22Rv1 (cell line): ENCODE data around the gene PACRG.

ENCODE experiments used
- H3K27ac ChIP-seq: fragments of 450-650 bp; 2 replicates; pipeline ENCODE4 v1.5.1; 2017
- CTCF ChIP-seq: fragments of 450-650 bp; IDR thresholded peaks from 2 replicates; pipeline ENCODE4 v1.5.1; 2017; ENCODE audit warnings: mild to moderate bottlenecking
- ZFX ChIP-seq: fragments of 450-650 bp; IDR thresholded peaks from 2 replicates; pipeline ENCODE4 v1.6.1; 2017; ENCODE audit warnings: antibody characterized with exemption, borderline replicate concordance

PACRG gene

DNA sequence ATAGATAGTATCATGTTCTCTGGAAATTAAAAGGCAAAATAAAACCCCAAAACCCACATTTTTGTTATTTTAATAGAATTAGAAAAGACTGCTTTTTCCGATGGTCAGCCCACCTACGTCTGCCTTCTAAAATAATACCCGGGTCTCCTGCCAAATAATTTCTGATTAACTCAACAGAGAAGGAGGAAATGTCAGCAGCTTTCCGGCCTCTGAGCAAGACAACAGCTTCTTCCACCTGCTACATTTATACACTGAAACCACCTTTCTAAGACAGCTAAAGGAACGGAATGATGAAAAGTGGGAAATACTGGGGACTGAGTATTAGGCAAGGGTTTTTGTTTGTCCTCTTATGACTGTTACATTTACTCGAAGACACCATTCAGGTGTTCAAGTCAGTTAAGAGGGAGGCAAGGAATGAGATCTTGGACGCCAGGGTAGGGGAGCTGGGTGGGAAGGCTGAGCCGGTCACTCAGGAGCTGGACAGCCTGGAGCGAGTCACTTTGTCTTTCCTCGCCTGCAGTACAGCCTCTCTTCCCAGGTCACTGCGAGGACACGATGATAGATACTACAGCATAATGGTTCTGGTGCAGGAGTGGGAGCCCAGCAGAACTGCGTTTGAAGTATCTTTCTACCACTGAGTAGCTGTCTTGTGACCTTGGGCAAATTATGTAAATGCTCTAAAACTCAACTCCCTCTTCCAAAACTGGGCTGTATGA, 590.5 kb downstream of the PACRG start:
- TF ChIP-seq CTCF: no peak
- no peak for TF ChIP-seq ZFX
- H3K27ac ChIP-seq: no peak overlapping the region

DNA sequence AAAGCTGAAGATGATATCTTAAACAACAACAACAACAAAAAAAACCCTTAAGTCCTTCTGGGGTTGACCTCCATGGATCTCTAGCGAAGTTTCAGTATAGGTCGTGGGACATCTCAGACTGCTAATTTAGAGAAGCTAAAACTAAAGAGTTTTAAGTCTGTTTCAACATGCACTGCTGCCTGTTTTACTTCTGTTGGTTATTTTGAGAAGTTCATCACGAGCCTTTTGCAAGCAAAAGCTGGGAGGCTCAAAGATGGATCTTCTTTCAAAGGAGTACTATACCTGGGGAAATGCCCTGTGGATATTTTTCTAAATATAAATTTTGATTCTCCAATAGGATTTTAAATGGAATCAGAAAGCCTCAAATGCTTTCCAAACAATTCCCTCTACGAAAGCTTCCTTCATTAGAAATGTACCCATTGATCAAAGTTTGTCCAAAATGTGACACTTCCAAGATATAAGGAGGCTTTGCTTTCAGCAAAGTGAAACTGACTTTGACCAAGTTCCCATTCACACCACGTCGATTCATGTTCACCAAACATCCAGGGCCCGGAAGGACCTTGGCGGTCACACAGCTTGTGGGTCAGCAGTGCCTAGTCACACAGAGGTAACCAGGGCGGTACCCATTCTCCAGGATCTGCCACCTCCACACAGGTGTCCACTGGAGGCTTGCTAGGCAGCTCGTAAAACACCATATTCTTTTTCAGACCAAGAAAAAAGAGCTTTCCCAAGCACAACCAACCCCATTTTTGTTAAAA, 592.0 kb downstream of the PACRG start:
- TF ChIP-seq ZFX (no peak), CTCF (no peak)
- no peak overlapping the region for H3K27ac ChIP-seq

GRCh38 chr6:163320402-163320801, 592.6 kb downstream of the PACRG start:
- H3K27ac ChIP-seq: no peak overlapping the region
- TF ChIP-seq ZFX: no peak
- no peak for TF ChIP-seq CTCF

DNA sequence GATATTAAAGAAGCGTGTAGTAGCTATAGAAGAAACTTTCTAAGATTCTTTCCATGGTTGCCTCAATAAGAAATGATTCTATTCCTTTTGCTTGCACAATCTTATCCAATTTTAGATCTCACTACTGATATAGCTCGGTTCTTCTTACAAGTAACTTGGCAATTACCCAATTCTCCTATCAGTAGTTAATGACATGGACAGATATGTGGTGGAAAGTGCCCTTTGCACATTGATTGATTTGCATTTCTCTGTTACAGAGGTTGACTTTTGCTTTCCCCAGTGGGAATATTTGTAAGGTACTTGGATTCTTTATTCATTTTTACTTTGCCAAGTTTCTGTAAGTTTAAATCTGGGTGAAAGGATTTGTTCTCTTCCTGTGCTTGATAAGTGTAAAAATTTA, 593.0 kb downstream of the PACRG start:
- H3K27ac ChIP-seq: no peak overlapping the region
- TF ChIP-seq ZFX (no peak), CTCF (no peak)

- TF ChIP-seq CTCF (no peak), ZFX (no peak)
- no peak overlapping the region for H3K27ac ChIP-seq
These were observed 593.9 kb downstream of the PACRG start for GRCh38 chr6:163321717-163322116.

DNA sequence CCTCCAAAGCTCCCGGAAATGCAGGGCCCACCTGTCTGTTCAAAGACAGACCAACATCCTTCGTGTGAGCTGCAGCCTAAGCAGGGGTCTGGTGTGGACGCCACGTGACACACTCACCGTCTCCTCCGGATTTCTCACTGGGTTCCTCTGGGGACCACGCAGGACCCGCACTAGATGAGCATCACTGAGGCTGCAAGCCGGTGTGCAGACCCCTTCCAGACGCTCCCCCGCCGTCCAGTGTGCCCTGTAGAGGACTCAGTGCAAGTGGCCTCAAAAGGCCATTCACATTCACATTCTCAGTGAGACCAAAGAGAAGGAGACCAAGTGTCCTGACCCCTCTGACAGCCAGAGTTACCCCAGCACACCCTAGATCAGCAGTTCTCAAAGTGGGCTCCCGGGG, 595.5 kb downstream of the PACRG start:
- TF ChIP-seq ZFX: no peak
- TF ChIP-seq CTCF: no peak
- no peak overlapping the region for H3K27ac ChIP-seq

- H3K27ac ChIP-seq: no peak overlapping the region
- TF ChIP-seq CTCF (no peak), ZFX (no peak)
These were observed 595.9 kb downstream of the PACRG start for GRCh38 chr6:163323705-163324104.
